BLaER1 (cell line): ENCODE results near the gene ADGRE2.

Source experiments
- H3K27ac ChIP-seq: shearing (Covaris generic); formaldehyde crosslinking; 2 replicates; pipeline ENCODE4 v1.8.1; 2022
- H3K27me3 ChIP-seq: shearing (Covaris generic); formaldehyde crosslinking; 2 replicates; pipeline ENCODE4 v1.8.1; 2022
- H3K36me3 ChIP-seq: shearing (Covaris generic); formaldehyde crosslinking; 2 replicates; pipeline ENCODE4 v1.8.1; 2022
- H3K4me1 ChIP-seq: shearing (Covaris generic); formaldehyde crosslinking; 2 replicates; pipeline ENCODE4 v1.8.1; 2022
- H3K4me2 ChIP-seq: shearing (Covaris generic); formaldehyde crosslinking; 2 replicates; pipeline ENCODE4 v1.8.1; 2022
- H3K4me3 ChIP-seq: shearing (Covaris generic); formaldehyde crosslinking; 2 replicates; pipeline ENCODE4 v1.8.1; 2022
- H3K9ac ChIP-seq: shearing (Covaris generic); formaldehyde crosslinking; 2 replicates; pipeline ENCODE4 v1.8.1; 2022
- H3K9me3 ChIP-seq: shearing (Covaris generic); formaldehyde crosslinking; 2 replicates; pipeline ENCODE4 v1.8.1; 2022
- H4K20me1 ChIP-seq: shearing (Covaris generic); formaldehyde crosslinking; 2 replicates; pipeline ENCODE4 v1.8.1; 2022
- Cebpa-rat ChIP-seq: shearing (Covaris generic); IDR thresholded peaks from 2 replicates; pipeline ENCODE4 v1.8.1; 2022

Gene ADGRE2

DNA sequence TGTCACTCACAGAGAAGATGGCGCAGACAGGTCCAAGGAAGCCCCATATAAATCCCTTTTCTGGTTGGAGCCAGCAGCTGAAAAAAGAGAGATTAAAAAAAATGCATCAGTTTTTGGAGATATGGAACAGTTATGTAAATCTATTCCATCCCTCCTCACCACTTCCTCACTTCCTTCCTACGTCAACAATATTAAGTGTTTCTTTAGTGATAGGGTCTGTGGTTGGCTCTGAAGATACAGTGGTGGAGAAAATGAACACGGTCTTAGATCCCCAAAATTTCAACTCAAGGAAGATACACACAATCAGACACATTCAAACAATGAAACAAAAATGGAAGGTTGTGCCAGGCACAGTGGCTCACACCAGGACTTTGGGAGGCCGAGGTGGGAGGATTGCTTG, 31.5 kb downstream of the ADGRE2 start:
- TF ChIP-seq Cebpa-rat = no peak
- Histone ChIP-seq H3K4me3 (no peak overlapping the region), H3K4me2 (peak overlapping the region; percentile 55), H3K4me1 (peaks cover 12% of the 10 kb centered on the region), H3K27ac (no peak overlapping the region), H4K20me1 (no peaks in the 10 kb centered on the region), H3K9me3 (peaks cover 26% of the 10 kb centered on the region), H3K9ac (no peak overlapping the region), H3K27me3 (no peaks in the 10 kb centered on the region), H3K36me3 (peaks cover 13% of the 10 kb centered on the region; the same call in 1 of the 2 replicates)

DNA sequence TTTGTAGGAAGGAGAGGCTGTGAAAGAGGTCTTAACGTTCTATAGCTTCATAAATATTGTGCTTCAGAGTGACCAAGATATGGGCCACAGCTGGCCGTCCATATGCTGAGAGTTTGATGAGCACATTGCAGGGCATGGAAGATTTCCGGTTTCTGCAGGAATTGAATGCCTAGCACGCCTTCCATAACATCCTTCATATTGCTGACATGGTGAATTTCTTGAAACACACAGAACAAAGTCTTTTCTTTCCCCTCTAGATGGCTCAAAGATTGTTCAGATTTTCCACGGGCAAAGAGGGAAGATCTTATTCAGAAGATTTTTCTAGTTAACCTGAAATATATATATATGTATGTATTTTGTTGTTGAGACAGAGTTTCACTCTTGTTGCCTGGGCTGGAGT, 42.4 kb downstream of the ADGRE2 start:
- H3K4me3 ChIP-seq = no peak overlapping the region
- no peak for TF ChIP-seq Cebpa-rat

DNA sequence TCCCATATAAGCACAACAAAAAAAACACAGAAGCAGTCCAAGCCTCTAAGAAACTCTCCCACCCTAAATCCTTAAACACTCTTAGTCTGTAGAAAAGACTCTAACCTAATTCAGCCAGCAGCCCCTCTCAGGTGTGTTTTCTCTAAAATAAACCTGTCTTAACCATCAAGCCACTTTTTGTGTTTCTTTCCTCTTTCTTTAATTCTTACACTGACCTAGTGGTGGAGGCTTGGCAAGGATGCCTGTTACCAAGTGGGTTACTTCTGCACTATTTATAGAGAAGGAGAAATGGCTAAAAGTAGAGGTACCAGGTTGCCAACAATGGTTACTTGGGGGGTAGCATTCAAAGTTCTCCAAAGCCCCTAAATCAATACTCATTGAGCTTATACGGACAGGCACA, 44.8 kb downstream of the ADGRE2 start:
- TF ChIP-seq Cebpa-rat = no peak
- H3K4me1 ChIP-seq = peaks cover 19% of the 10 kb centered on the region
- H3K9me3 ChIP-seq = peaks cover 53% of the 10 kb centered on the region
- H3K9ac ChIP-seq = no peak overlapping the region
- no peak overlapping the region for H3K27ac ChIP-seq
- H3K4me3 ChIP-seq = no peak overlapping the region
- H4K20me1 ChIP-seq = no peaks in the 10 kb centered on the region
- no peaks in the 10 kb centered on the region for H3K36me3 ChIP-seq
- H3K4me2 ChIP-seq = no peak overlapping the region
- no peaks in the 10 kb centered on the region for H3K27me3 ChIP-seq

More for the DNA sequence above, 42.4 kb downstream of the ADGRE2 start:
- H3K27ac ChIP-seq = no peak overlapping the region
- H3K4me2 ChIP-seq = no peak overlapping the region
- no peak overlapping the region for H3K9ac ChIP-seq
- no peaks in the 10 kb centered on the region for H4K20me1 ChIP-seq
- no peaks in the 10 kb centered on the region for H3K36me3 ChIP-seq
- no peaks in the 10 kb centered on the region for H3K27me3 ChIP-seq
- peaks cover 37% of the 10 kb centered on the region for H3K9me3 ChIP-seq
- peaks cover 7% of the 10 kb centered on the region; the same call in 1 of the 2 replicates for H3K4me1 ChIP-seq

DNA sequence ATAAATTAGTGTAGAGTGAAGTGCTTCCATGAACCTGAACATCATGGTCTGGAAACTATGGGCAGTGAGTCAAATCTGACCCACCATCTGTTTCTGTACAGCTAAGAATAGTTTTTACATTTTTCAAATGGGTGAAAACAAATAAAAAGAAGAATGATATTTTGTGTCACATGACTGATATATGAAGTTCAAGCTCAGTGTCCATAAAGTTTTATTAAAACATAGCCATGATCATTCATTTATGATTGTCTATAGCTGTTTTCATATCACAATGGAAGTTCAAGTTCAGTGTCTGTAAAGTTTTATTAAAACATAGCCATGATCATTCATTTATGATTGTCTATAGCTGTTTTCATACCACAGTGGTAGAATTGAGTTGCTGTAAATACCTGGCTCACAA, 45.9 kb downstream of the ADGRE2 start:
- H3K4me1 ChIP-seq = peaks cover 19% of the 10 kb centered on the region
- H3K27ac ChIP-seq = no peak overlapping the region
- H3K9me3 ChIP-seq = peaks cover 64% of the 10 kb centered on the region
- no peak overlapping the region for H3K4me2 ChIP-seq
- no peak for TF ChIP-seq Cebpa-rat
- H4K20me1 ChIP-seq = no peaks in the 10 kb centered on the region
- H3K27me3 ChIP-seq = no peaks in the 10 kb centered on the region
- no peak overlapping the region for H3K4me3 ChIP-seq
- H3K9ac ChIP-seq = no peak overlapping the region
- H3K36me3 ChIP-seq = no peaks in the 10 kb centered on the region

DNA sequence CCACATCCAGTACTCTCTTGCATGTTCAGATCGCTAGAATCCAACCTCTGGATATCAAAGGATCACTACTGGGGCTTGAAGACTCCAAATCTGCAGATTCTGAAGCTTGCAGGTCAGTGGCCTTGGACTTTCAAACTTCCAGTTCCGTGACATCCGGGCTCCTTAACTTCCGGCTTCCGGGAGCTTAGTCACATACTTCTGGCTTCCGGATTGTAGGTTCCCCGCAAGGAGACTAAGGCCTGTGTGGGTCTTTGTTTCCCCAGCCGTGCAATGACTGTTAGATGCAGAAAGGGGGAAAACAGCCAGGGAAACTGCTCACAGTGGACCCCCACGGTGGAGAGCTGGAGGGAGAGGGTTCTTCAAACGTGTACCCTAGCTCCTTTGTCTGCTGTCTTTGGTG, 47.2 kb downstream of the ADGRE2 start:
- Histone ChIP-seq H3K9ac (no peak overlapping the region), H3K27me3 (no peaks in the 10 kb centered on the region), H3K4me1 (peaks cover 19% of the 10 kb centered on the region), H3K4me2 (no peak overlapping the region), H3K9me3 (peaks cover 77% of the 10 kb centered on the region), H3K27ac (no peak overlapping the region), H4K20me1 (no peaks in the 10 kb centered on the region), H3K36me3 (0 out of 2 replicates have a peak, but pooled peaks cover under 1% of the 10 kb centered on the region), H3K4me3 (no peak overlapping the region)
- no peak for TF ChIP-seq Cebpa-rat

DNA sequence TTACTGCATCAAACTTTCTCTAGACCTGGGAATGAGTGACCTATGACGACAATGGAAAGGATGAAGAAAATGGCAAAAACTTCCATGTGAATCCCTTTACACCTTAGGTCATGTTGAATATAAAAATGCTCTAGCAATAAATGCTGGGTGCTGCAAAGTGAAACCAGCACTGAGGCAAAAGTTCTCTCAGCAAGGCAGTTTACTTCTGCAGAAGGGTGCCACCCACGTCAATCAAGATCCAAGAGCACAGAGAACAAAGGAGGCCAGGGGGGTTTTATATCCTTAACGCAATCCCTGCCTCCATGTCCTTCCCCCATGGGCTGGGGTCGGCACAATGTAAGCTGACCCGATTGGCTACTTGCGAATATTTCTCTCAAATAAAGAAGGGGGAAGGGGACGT, 49.8 kb downstream of the ADGRE2 start:
- H3K27ac ChIP-seq = no peak overlapping the region
- no peak overlapping the region for H3K4me2 ChIP-seq
- peak overlapping the region; percentile 29; the same call in 1 of the 2 replicates for H3K4me3 ChIP-seq
- H3K9me3 ChIP-seq = peaks cover 90% of the 10 kb centered on the region
- H3K36me3 ChIP-seq = peaks cover 16% of the 10 kb centered on the region
- peaks cover 19% of the 10 kb centered on the region for H3K4me1 ChIP-seq
- H4K20me1 ChIP-seq = no peaks in the 10 kb centered on the region
- no peak overlapping the region for H3K9ac ChIP-seq
- no peak for TF ChIP-seq Cebpa-rat
- H3K27me3 ChIP-seq = no peaks in the 10 kb centered on the region

DNA sequence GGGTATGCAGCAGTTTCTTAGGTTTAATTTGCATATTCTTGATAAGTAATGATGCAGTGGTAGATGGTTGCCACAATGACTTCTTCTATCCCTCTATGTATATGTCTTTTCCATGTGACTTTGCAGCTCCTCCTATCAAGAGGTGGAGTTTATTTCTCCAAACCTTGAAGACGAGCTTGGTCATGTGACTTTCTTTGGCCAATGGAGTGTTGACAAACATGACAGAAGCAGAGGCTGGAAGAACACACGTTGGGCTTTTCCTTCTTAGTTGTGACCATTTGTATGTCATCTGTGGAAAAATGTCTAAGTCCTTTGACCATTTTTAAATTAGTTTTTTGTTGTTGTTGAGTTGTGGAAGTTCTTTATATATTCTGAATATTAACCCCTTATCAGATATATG, 56.2 kb downstream of the ADGRE2 start:
- Histone ChIP-seq H3K4me1 (no peaks in the 10 kb centered on the region), H3K27ac (no peak overlapping the region), H3K9me3 (peaks cover 100% of the 10 kb centered on the region), H3K9ac (no peak overlapping the region), H3K4me2 (no peak overlapping the region), H3K27me3 (no peaks in the 10 kb centered on the region), H4K20me1 (no peaks in the 10 kb centered on the region), H3K36me3 (peaks cover 73% of the 10 kb centered on the region), H3K4me3 (no peak overlapping the region)
- TF ChIP-seq Cebpa-rat = no peak

DNA sequence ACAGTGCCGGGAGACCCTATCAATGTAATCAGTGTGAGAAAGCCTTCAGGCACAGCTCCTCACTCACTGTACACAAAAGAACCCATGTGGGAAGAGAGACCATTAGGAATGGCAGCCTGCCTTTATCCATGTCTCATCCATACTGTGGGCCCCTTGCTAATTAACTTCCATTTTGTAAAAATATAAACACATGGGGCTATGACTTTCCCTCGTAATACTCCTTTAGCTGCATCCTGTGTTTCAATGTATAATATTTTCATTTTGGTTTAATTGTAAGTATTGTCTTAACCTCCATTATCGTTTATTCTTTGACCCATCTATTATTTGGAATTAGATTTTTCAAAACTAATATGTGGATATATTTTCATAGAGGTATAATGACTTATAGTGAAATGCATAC, 59.2 kb downstream of the ADGRE2 start:
- Histone ChIP-seq H3K36me3 (peaks cover 92% of the 10 kb centered on the region), H3K27me3 (no peaks in the 10 kb centered on the region), H4K20me1 (no peaks in the 10 kb centered on the region), H3K4me3 (peak overlapping the region; percentile 54), H3K9me3 (peaks cover 100% of the 10 kb centered on the region), H3K9ac (no peak overlapping the region), H3K27ac (no peak overlapping the region), H3K4me2 (no peak overlapping the region), H3K4me1 (no peaks in the 10 kb centered on the region)
- TF ChIP-seq Cebpa-rat = no peak

DNA sequence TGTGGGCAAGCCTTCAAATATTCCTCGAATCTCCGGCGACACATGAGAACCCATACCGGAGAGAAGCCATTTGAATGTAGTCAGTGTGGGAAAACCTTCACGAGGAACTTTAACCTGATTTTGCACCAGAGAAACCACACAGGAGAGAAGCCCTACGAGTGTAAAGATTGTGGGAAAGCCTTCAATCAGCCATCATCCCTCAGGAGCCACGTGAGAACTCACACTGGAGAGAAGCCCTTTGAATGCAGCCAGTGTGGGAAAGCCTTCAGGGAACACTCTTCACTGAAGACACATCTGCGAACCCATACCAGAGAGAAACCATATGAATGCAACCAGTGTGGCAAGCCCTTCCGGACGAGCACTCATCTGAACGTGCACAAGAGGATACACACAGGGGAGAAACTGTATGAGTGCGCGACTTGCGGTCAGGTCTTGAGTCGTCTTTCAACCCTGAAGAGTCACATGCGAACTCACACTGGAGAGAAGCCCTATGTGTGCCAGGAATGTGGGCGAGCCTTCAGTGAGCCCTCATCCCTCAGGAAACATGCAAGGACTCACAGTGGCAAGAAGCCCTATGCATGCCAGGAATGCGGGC, 59.7 kb downstream of the ADGRE2 start:
- peaks cover 100% of the 10 kb centered on the region for H3K9me3 ChIP-seq
- H4K20me1 ChIP-seq = no peaks in the 10 kb centered on the region
- no peak for TF ChIP-seq Cebpa-rat
- H3K4me3 ChIP-seq = peak overlapping the region; percentile 54
- H3K4me2 ChIP-seq = no peak overlapping the region
- H3K27ac ChIP-seq = no peak overlapping the region
- no peaks in the 10 kb centered on the region for H3K4me1 ChIP-seq
- H3K27me3 ChIP-seq = no peaks in the 10 kb centered on the region
- H3K36me3 ChIP-seq = peaks cover 92% of the 10 kb centered on the region
- H3K9ac ChIP-seq = no peak overlapping the region

DNA sequence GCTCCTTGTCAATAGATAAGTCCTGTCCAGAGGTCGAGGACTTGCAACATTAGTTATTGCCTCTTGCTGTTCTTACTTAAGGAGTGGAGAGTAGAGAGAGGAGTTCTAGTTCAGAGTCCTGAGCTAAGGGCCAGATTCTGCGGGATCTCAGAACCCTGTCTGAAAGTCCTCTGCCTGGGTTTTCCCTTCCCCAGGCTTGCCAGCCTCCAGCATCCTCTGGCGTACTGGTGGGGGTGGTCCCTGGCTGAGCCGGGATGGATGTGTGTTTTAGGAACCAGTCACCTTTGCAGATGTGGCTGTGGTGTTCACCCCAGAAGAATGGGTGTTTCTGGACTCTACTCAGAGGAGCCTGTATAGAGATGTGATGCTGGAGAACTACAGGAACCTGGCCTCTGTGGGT, 62.5 kb downstream of the ADGRE2 start:
- 0 out of 2 replicates have a peak overlapping the region, but pooled peaks have one; percentile 48 for H3K4me3 ChIP-seq
- H3K4me1 ChIP-seq = no peaks in the 10 kb centered on the region
- H3K9me3 ChIP-seq = peaks cover 99% of the 10 kb centered on the region
- H3K9ac ChIP-seq = no peak overlapping the region
- no peak for TF ChIP-seq Cebpa-rat
- no peaks in the 10 kb centered on the region for H4K20me1 ChIP-seq
- H3K36me3 ChIP-seq = peaks cover 99% of the 10 kb centered on the region
- H3K27ac ChIP-seq = no peak overlapping the region
- H3K27me3 ChIP-seq = no peaks in the 10 kb centered on the region
- H3K4me2 ChIP-seq = no peak overlapping the region

DNA sequence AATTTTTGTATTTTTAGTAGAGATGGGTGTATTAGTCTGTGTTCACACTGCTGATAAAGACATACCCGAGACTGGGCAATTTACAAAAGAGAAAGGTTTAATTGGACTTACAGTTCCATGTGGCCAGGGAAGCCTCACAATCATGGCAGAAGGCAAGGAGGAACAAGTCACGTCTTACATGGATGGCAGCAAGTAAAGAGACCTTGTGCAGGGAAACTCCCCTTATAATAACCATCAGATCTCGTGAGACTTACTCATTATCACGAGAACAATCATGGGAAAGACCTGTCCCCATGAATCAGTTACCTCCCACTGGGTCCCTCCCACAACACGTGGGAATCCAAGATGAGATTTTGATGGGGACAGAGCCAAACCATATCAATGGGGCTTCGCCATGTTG, 73.9 kb downstream of the ADGRE2 start:
- TF ChIP-seq Cebpa-rat = no peak
- H3K27me3 ChIP-seq = no peaks in the 10 kb centered on the region
- H3K4me2 ChIP-seq = no peak overlapping the region
- no peak overlapping the region for H3K9ac ChIP-seq
- H4K20me1 ChIP-seq = no peaks in the 10 kb centered on the region
- H3K36me3 ChIP-seq = peaks cover 98% of the 10 kb centered on the region
- no peak overlapping the region for H3K27ac ChIP-seq
- peaks cover 47% of the 10 kb centered on the region for H3K9me3 ChIP-seq
- H3K4me1 ChIP-seq = no peaks in the 10 kb centered on the region
- H3K4me3 ChIP-seq = no peak overlapping the region
